Peyer's patch (tissue), 4 donors: ENCODE results near the gene TFCP2L1. TPM values are rescaled to one million over a fixed set of nuclear protein-coding genes. Genes with fewer than 3 reads are reported as not detected.

ENCODE experiments used
- DNase-seq, 3 donors: peaks; one replicate each; pipeline ENCODE4 v3.0.0-alpha.2; 2017 to 2019
- H3K27ac ChIP-seq, 4 donors: fragments of 200-600 bp; sonication (generic); one replicate each; pipeline ENCODE4 v1.5.1; 2016 to 2019
- H3K27me3 ChIP-seq, 2 donors: fragments of 200-600 bp; sonication (generic); one replicate each; pipeline ENCODE4 v1.5.1; 2019
- H3K36me3 ChIP-seq, 3 donors: fragments of 200-600 bp; sonication (generic); one replicate each; pipeline ENCODE4 v1.5.1; 2016 to 2019
- H3K4me1 ChIP-seq, 4 donors: fragments of 200-600 bp; sonication (generic); one replicate each; pipeline ENCODE4 v1.5.1; 2016 to 2019
- H3K4me3 ChIP-seq, 4 donors: fragments of 200-600 bp; sonication (generic); 1 replicate in 3 of 4; 2 replicates in 1 of 4; pipeline ENCODE4 v1.5.1; 2016 to 2019; ENCODE audit warnings: mild to moderate bottlenecking in 1 of 4
- H3K9me3 ChIP-seq, 4 donors: fragments of 200-600 bp; sonication (generic); one replicate each; pipeline ENCODE4 v1.5.1; 2016 to 2019; ENCODE audit warnings: mild to moderate bottlenecking in 1 of 4
- CTCF ChIP-seq, 6 experiments: fragments of 450-650 bp in 4 of 6; fragments of 200-600 bp in 2 of 6; sonication (generic) in 1 of 6; IDR thresholded peaks; one replicate each; pipeline ENCODE4 v1.5.1; 2017 to 2019; ENCODE audit warnings: antibody characterized with exemption in 6 of 6, mild to moderate bottlenecking in 3 of 6, moderate library complexity in 1 of 6
- POLR2A ChIP-seq, 2 donors: fragments of 450-650 bp; IDR thresholded peaks; one replicate each; pipeline ENCODE4 v1.5.1; 2017; ENCODE audit warnings: antibody characterized with exemption in 2 of 2, mild to moderate bottlenecking in 2 of 2, moderate library complexity in 2 of 2
- total RNA-seq, 4 donors: library from RNA; depleted of rRNA; stranded (reverse); fragments of >200 nt; gene quantifications; one replicate each; pipeline ENCODE4 v1.1.0, GENCODE V29; 2016

Gene TFCP2L1
- total RNA-seq, 4 donors from 2014 or later = 5.0 to 41.0 (median 10.0) TPM

- Histone ChIP-seq H3K4me3 (no peak overlapping the region), H3K27ac (peak overlapping the region in 3 of 4 donors; percentile 55 to 93 (median 69)), H3K36me3 (no peaks in the 10 kb centered on the region), H3K9me3 (no peaks in the 10 kb centered on the region), H3K4me1 (peaks cover 0 to 23% (median 0%) of the 10 kb centered on the region in 4 donors), H3K27me3 (no peaks in the 10 kb centered on the region)
- DNase-seq = peak in 2 of 3 donors; percentile 75 to 82
- TF ChIP-seq POLR2A (IDR thresholded peaks at IDR 0.05) (peak in 1 of 2 donors; percentile 26), CTCF (IDR thresholded peaks at IDR 0.05) (peak in 1 of 6 experiments; percentile 1)
Observed at GRCh38 chr2:121211251-121211650, 73.8 kb downstream of the TFCP2L1 start.

- no peak for TF ChIP-seq POLR2A (IDR thresholded peaks at IDR 0.05)
- peak in 3 of 6 experiments; percentile 17 to 51 (median 33) for TF ChIP-seq CTCF (IDR thresholded peaks at IDR 0.05)
- Histone ChIP-seq H3K36me3 (no peaks in the 10 kb centered on the region), H3K4me3 (no peak overlapping the region), H3K4me1 (peaks cover 0 to 23% (median 0%) of the 10 kb centered on the region in 4 donors), H3K9me3 (no peaks in the 10 kb centered on the region), H3K27ac (peak overlapping the region in 3 of 4 donors; percentile 49 to 93 (median 69)), H3K27me3 (no peaks in the 10 kb centered on the region)
- peak in 2 of 3 donors; percentile 72 to 81 for DNase-seq
Observed at GRCh38 chr2:121210691-121211090, 74.3 kb downstream of the TFCP2L1 start.

- Histone ChIP-seq H3K9me3 (no peaks in the 10 kb centered on the region), H3K4me1 (peaks cover 0 to 25% (median 0%) of the 10 kb centered on the region in 4 donors), H3K4me3 (no peak overlapping the region), H3K27ac (no peak overlapping the region), H3K27me3 (no peaks in the 10 kb centered on the region), H3K36me3 (no peaks in the 10 kb centered on the region)
- DNase-seq = no peak
- TF ChIP-seq CTCF (IDR thresholded peaks at IDR 0.05) (no peak), POLR2A (IDR thresholded peaks at IDR 0.05) (no peak)
Observed at GRCh38 chr2:121209014-121209610, 75.9 kb downstream of the TFCP2L1 start.

- Histone ChIP-seq H3K4me1 (peaks cover 0 to 29% (median 0%) of the 10 kb centered on the region in 4 donors), H3K9me3 (no peaks in the 10 kb centered on the region), H3K27me3 (no peaks in the 10 kb centered on the region), H3K4me3 (no peak overlapping the region), H3K36me3 (no peaks in the 10 kb centered on the region), H3K27ac (no peak overlapping the region)
- DNase-seq = no peak
- TF ChIP-seq CTCF (IDR thresholded peaks at IDR 0.05) (no peak), POLR2A (IDR thresholded peaks at IDR 0.05) (no peak)
Observed at GRCh38 chr2:121207494-121207893, 77.5 kb downstream of the TFCP2L1 start.

- Histone ChIP-seq H3K4me3 (no peak overlapping the region), H3K36me3 (no peaks in the 10 kb centered on the region), H3K9me3 (no peaks in the 10 kb centered on the region), H3K27me3 (no peaks in the 10 kb centered on the region), H3K4me1 (peaks cover 0 to 16% (median 0%) of the 10 kb centered on the region in 4 donors), H3K27ac (no peak overlapping the region)
- TF ChIP-seq POLR2A (IDR thresholded peaks at IDR 0.05) (no peak), CTCF (IDR thresholded peaks at IDR 0.05) (no peak)
- no peak for DNase-seq
Observed at GRCh38 chr2:121205321-121205942, 79.6 kb downstream of the TFCP2L1 start.
